Liver (tissue), 9 donors: ENCODE results near the gene PSEN1. TPM values are rescaled to one million over a fixed set of nuclear protein-coding genes. Genes with fewer than 3 reads are reported as not detected.

Experiments used
- DNase-seq: peaks from one replicate; pipeline ENCODE4 v3.0.0-alpha.2; 2017; ENCODE audit warnings: low spot score
- H3K27ac ChIP-seq, 2 donors: one replicate each; pipeline ENCODE4 v1.7.0; 2013; ENCODE audit warnings: inconsistent platforms in 2 of 2, low read length in 2 of 2, control low read depth in 1 of 2, low read depth in 1 of 2, mild to moderate bottlenecking in 1 of 2
- H3K27me3 ChIP-seq, 4 donors: one replicate each; pipeline versions ENCODE4 v1.6.1 to v1.7.0; 2013; ENCODE audit warnings: low read length in 3 of 4, inconsistent platforms in 1 of 4, mild to moderate bottlenecking in 1 of 4, moderate library complexity in 1 of 4; ENCODE audit not compliant: control insufficient read depth in 4 of 4, insufficient read depth in 4 of 4
- H3K36me3 ChIP-seq, 4 donors: one replicate each; pipeline versions ENCODE4 v1.6.1 to v1.7.0; 2013; ENCODE audit warnings: low read length in 3 of 4, mild to moderate bottlenecking in 3 of 4, low read depth in 1 of 4, moderate library complexity in 1 of 4; ENCODE audit not compliant: control insufficient read depth in 4 of 4, insufficient read depth in 3 of 4
- H3K4me1 ChIP-seq, 4 donors: one replicate each; pipeline versions ENCODE4 v1.6.1 to v1.7.0; 2013; ENCODE audit warnings: low read length in 3 of 4, mild to moderate bottlenecking in 3 of 4, moderate library complexity in 1 of 4; ENCODE audit not compliant: control insufficient read depth in 4 of 4, insufficient read depth in 4 of 4
- H3K4me3 ChIP-seq, 3 donors: one replicate each; pipeline versions ENCODE4 v1.6.1 to v1.7.0; 2013; ENCODE audit warnings: low read length in 3 of 3, control low read depth in 1 of 3, low read depth in 1 of 3, mild to moderate bottlenecking in 1 of 3
- H3K9ac ChIP-seq, 2 donors: one replicate each; pipeline ENCODE4 v1.7.0; 2013; ENCODE audit warnings: low read length in 2 of 2, mild to moderate bottlenecking in 2 of 2, moderate library complexity in 2 of 2, control low read depth in 1 of 2, low read depth in 1 of 2
- H3K9me3 ChIP-seq, 4 donors: one replicate each; pipeline versions ENCODE4 v1.6.1 to v1.7.0; 2013; ENCODE audit warnings: low read length in 3 of 4; ENCODE audit not compliant: control insufficient read depth in 4 of 4
- ATF3 ChIP-seq: IDR thresholded peaks from 2 replicates; pipeline ENCODE4 v1.6.1; 2016; ENCODE audit warnings: antibody characterized with exemption
- FOXA2 ChIP-seq: IDR thresholded peaks from 2 replicates; pipeline ENCODE4 v1.6.1; 2016; ENCODE audit warnings: antibody characterized with exemption
- GABPA ChIP-seq, 2 donors: IDR thresholded peaks in 1 of 2; conservative IDR thresholded peaks in 1 of 2; 2 replicates each; pipeline ENCODE4 v1.6.1; 2016; ENCODE audit warnings: antibody characterized with exemption in 2 of 2, mild to moderate bottlenecking in 1 of 2, moderate library complexity in 1 of 2
- JUND ChIP-seq, 2 donors: IDR thresholded peaks; 2 replicates each; pipeline ENCODE4 v1.6.1; 2016; ENCODE audit warnings: antibody characterized with exemption in 2 of 2
- MAX ChIP-seq: IDR thresholded peaks from 2 replicates; pipeline ENCODE4 v1.6.1; 2016; ENCODE audit warnings: antibody characterized with exemption
- NR2F2 ChIP-seq: IDR thresholded peaks from 2 replicates; pipeline ENCODE4 v1.6.1; 2016; ENCODE audit warnings: antibody characterized with exemption
- RAD21 ChIP-seq, 2 donors: IDR thresholded peaks; 2 replicates each; pipeline ENCODE4 v1.6.1; 2016; ENCODE audit warnings: antibody characterized with exemption in 2 of 2, mild to moderate bottlenecking in 2 of 2
- SP1 ChIP-seq: IDR thresholded peaks from 2 replicates; pipeline ENCODE4 v1.6.1; 2018; ENCODE audit warnings: antibody characterized with exemption, mild to moderate bottlenecking
- TAF1 ChIP-seq: conservative IDR thresholded peaks from 2 replicates; pipeline ENCODE4 v1.6.1; 2016; ENCODE audit warnings: antibody characterized with exemption, mild to moderate bottlenecking
- YY1 ChIP-seq: IDR thresholded peaks from 2 replicates; pipeline ENCODE4 v1.6.1; 2016; ENCODE audit warnings: antibody characterized with exemption, mild to moderate bottlenecking
- WGBS: extraction: QIAGEN DNeasy Blood & Tissue Kit; methylation state at CpG from one replicate; pipeline ENCODE4 v1.1.7; 2013; 5-methylcytosine and 5-hydroxymethylcytosine counted together
- polyA plus RNA-seq, 2 donors: library from polyadenylated mRNA; stranded (reverse) in 1 of 2; unstranded in 1 of 2; fragments of 200-250 nt in 1 of 2; fragments of >200 nt in 1 of 2; fragmentation: Nextera tagmentation in 1 of 2; extraction: Ambion mirVana in 1 of 2; gene quantifications; one replicate each; pipeline versions ENCODE4 v1.2.1 to v1.2.3, GENCODE V29; 2013 to 2015
- total RNA-seq, 2 donors: library from RNA; depleted of rRNA; stranded (reverse); fragments of >200 nt; gene quantifications; one replicate each; pipeline ENCODE4 v1.2.3, GENCODE V29; 2014
- TF ChIP-seq, protein P1 (sequence below): fragments of 150-350 bp; IDR thresholded peaks from 2 replicates; pipeline ENCODE4 v1.5.1; 2017; ENCODE audit warnings: improper control_type of control experiment, low read depth, low read length; ENCODE audit not compliant: missing input control
- donor health status: healthy.
- donor health status: healthy.
- donor health status: healthy.
- donor health status: healthy.
- donor health status: healthy.

The PSEN1 gene
- total and polyA plus RNA-seq, 4 donors = 10.4 to 36.2 (median 19.9) TPM

- H3K4me1 ChIP-seq = no peaks in the 10 kb centered on the region
- no peaks in the 10 kb centered on the region for H3K27me3 ChIP-seq
- H3K36me3 ChIP-seq = peaks cover 9 to 52% (median 37%) of the 10 kb centered on the region in 4 donors
- no peak overlapping the region for H3K27ac ChIP-seq
- H3K9me3 ChIP-seq = no peaks in the 10 kb centered on the region
- 95% methylated on average over 11 of the region's 11 CpGs for WGBS
- H3K4me3 ChIP-seq = no peak overlapping the region
- no peak overlapping the region for H3K9ac ChIP-seq
- TF ChIP-seq NR2F2 = no peak
- no peak for TF ChIP-seq FOXA2
- TF ChIP-seq MAX = no peak
- TF ChIP-seq GABPA (IDR thresholded peaks at IDR 0.05 in 1 of 2, conservative IDR thresholded peaks at IDR 0.05 in 1 of 2) = no peak
- TF ChIP-seq, protein P1, sequence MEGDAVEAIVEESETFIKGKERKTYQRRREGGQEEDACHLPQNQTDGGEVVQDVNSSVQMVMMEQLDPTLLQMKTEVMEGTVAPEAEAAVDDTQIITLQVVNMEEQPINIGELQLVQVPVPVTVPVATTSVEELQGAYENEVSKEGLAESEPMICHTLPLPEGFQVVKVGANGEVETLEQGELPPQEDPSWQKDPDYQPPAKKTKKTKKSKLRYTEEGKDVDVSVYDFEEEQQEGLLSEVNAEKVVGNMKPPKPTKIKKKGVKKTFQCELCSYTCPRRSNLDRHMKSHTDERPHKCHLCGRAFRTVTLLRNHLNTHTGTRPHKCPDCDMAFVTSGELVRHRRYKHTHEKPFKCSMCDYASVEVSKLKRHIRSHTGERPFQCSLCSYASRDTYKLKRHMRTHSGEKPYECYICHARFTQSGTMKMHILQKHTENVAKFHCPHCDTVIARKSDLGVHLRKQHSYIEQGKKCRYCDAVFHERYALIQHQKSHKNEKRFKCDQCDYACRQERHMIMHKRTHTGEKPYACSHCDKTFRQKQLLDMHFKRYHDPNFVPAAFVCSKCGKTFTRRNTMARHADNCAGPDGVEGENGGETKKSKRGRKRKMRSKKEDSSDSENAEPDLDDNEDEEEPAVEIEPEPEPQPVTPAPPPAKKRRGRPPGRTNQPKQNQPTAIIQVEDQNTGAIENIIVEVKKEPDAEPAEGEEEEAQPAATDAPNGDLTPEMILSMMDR = no peak
- no peak for DNase-seq
These were observed 34.4 kb downstream of the PSEN1 start for GRCh38 chr14:73170686-73171085.

DNA sequence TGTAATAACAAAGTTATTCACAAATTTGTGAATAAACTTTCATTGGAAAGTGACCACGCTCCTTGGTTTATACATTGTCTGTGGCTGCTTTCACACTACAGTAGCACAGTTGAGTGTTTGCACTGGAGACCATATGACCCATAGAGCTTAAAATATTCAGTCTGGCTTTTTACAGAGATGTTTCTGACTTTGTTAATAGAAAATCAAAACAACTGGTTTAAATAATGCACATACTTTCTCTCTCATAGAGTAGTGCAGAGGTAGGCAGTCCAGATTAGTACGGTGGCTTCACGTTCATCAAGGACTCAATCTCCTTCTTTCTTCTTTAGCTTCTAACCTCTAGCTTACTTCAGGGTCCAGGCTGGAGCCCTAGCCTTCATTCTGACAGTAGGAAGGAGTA, 36.2 kb downstream of the PSEN1 start:
- H3K27me3 ChIP-seq = no peaks in the 10 kb centered on the region
- no peak overlapping the region for H3K27ac ChIP-seq
- no peak overlapping the region for H3K4me3 ChIP-seq
- H3K36me3 ChIP-seq = peaks cover 9 to 59% (median 35%) of the 10 kb centered on the region in 4 donors
- peaks cover 0 to 7% (median 0%) of the 10 kb centered on the region in 4 donors for H3K4me1 ChIP-seq
- no peak for TF ChIP-seq FOXA2
- TF ChIP-seq YY1 = no peak
- TF ChIP-seq NR2F2 = no peak
- TF ChIP-seq SP1 = no peak
- TF ChIP-seq TAF1 = no peak
- TF ChIP-seq ATF3 = no peak
- TF ChIP-seq JUND (IDR thresholded peaks at IDR 0.05) = no peak
- TF ChIP-seq, protein P1 = no peak
- no peaks in the 10 kb centered on the region for H3K9me3 ChIP-seq
- H3K9ac ChIP-seq = no peak overlapping the region
- WGBS = 94% methylated on average over 3 of the region's 3 CpGs
- DNase-seq = no peak

DNA sequence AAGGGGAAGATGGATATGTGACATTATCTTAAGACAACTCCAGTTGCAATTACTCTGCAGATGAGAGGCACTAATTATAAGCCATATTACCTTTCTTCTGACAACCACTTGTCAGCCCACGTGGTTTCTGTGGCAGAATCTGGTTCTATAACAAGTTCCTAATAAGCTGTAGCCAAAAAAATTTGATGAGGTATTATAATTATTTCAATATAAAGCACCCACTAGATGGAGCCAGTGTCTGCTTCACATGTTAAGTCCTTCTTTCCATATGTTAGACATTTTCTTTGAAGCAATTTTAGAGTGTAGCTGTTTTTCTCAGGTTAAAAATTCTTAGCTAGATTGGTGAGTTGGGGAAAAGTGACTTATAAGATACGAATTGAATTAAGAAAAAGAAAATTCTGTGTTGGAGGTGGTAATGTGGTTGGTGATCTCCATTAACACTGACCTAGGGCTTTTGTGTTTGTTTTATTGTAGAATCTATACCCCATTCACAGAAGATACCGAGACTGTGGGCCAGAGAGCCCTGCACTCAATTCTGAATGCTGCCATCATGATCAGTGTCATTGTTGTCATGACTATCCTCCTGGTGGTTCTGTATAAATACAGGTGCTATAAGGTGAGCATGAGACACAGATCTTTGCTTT, 36.9 kb downstream of the PSEN1 start:
- Histone ChIP-seq H3K27me3 (no peaks in the 10 kb centered on the region), H3K9me3 (no peaks in the 10 kb centered on the region), H3K4me3 (no peak overlapping the region), H3K4me1 (peaks cover 0 to 7% (median 0%) of the 10 kb centered on the region in 4 donors), H3K27ac (no peak overlapping the region), H3K9ac (no peak overlapping the region), H3K36me3 (peaks cover 9 to 59% (median 35%) of the 10 kb centered on the region in 4 donors)
- WGBS = 68% methylated on average over 3 of the region's 3 CpGs
- TF ChIP-seq NR2F2 = no peak
- peak; percentile 80 to 81 for TF ChIP-seq RAD21 (IDR thresholded peaks at IDR 0.05)
- TF ChIP-seq, protein P1 = peak; percentile 28
- no peak for TF ChIP-seq ATF3
- DNase-seq = no peak
